Measurements from ENCODE around the gene CDH4.

The CDH4 gene

DNA sequence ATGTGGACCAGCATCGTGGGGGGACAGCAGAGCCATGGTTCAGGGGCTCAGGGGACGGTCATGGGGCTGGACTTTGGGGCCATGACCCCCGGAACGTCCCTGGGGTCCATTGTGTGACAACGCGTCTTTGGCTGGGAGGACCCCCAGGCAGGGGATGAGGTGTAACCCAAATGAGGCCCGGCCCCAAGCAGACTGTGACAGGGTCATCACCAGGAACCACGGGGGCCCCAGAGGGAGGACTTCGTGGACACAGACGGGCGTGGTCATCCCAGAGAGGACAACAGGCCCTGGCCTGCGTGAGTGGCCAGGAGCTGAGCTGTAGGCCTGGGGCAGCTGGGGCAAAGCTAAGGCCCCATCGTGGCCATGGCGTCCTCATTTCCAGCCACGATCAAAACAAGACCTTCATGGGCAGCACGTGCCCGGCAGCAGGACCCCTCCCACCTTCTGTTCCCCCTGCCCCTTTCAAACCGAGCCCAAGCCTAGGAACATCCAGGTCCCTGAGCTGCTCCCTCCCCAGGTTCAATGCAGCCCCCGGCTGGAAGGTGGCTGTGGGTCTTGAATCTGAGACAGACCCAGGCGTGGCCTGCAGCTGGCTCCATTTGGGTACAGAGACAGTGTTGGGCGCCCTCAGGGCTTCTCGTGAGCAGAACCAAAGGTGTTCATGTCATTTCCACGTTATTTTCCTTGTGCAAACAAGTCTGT is 625.9 kb downstream of the CDH4 start:
- Histone ChIP-seq H3K27ac (ENCODE audit: low read depth, low read length) (no peak overlapping the region), H3K27me3 (ENCODE audit: insufficient read depth, low read length) (no peaks in the 10 kb centered on the region), H3K4ac (ENCODE audit: low read depth, low read length) (no peak overlapping the region), H3K18ac (ENCODE audit: low read length) (no peak overlapping the region), H4K12ac (ENCODE audit: low read depth, low read length) (no peak overlapping the region), H2BK12ac (ENCODE audit: low read length) (no peak overlapping the region), H3K14ac (ENCODE audit: low read length) (no peak overlapping the region), H3K79me1 (ENCODE audit: low read length) (no peaks in the 10 kb centered on the region), H2AFZ (ENCODE audit: insufficient read depth, low read length, poor library complexity) (no peak overlapping the region), H3K79me2 (ENCODE audit: control insufficient read depth, insufficient read depth, low read length, poor library complexity) (no peaks in the 10 kb centered on the region), H3K4me1 (ENCODE audit: control insufficient read depth in 1 of 2, insufficient read depth in 2 of 2, low read length in 2 of 2) (no peaks in the 10 kb centered on the region), H4K8ac (ENCODE audit: low read depth, low read length) (no peak overlapping the region), H4K91ac (ENCODE audit: low read depth, low read length) (no peak overlapping the region), H3K9ac (ENCODE audit: low read length) (no peak overlapping the region), H3K23ac (ENCODE audit: low read length) (no peak overlapping the region), H3K4me2 (ENCODE audit: low read length) (no peak overlapping the region), H3K36me3 (ENCODE audit: control insufficient read depth in 1 of 2, insufficient read depth in 2 of 2, low read length in 2 of 2) (no peaks in the 10 kb centered on the region), H3K4me3 (ENCODE audit: low read depth, low read length) (no peak overlapping the region), H2BK120ac (ENCODE audit: insufficient read depth, low read length, poor library complexity) (no peak overlapping the region), H3K9me3 (ENCODE audit: insufficient read depth, low read depth, low read length) (peaks cover 3% of the 10 kb centered on the region), H2AK5ac (ENCODE audit: low read length) (no peak overlapping the region), H2BK5ac (ENCODE audit: low read depth, low read length, poor library complexity) (no peak overlapping the region)
- DNase-seq = no peak
- no CpG with 5 or more reads among the region's 23 CpGs for WGBS (ENCODE audit: extremely low coverage, insufficient coverage, insufficient read length)

GRCh38 chr20:61878478-61879302 is 626.6 kb downstream of the CDH4 start:
- no peak overlapping the region for H4K8ac ChIP-seq (ENCODE audit: low read depth, low read length)
- H2BK5ac ChIP-seq (ENCODE audit: low read depth, low read length, poor library complexity) = no peak overlapping the region
- H2AK5ac ChIP-seq (ENCODE audit: low read length) = no peak overlapping the region
- H3K9ac ChIP-seq (ENCODE audit: low read length) = no peak overlapping the region
- no peak overlapping the region for H3K4ac ChIP-seq (ENCODE audit: low read depth, low read length)
- H3K79me2 ChIP-seq (ENCODE audit: control insufficient read depth, insufficient read depth, low read length, poor library complexity) = no peaks in the 10 kb centered on the region
- no peak overlapping the region for H2BK12ac ChIP-seq (ENCODE audit: low read length)
- WGBS (ENCODE audit: extremely low coverage, insufficient coverage, insufficient read length) = no CpG with 5 or more reads among the region's 31 CpGs
- no peak overlapping the region for H4K91ac ChIP-seq (ENCODE audit: low read depth, low read length)
- H3K27me3 ChIP-seq (ENCODE audit: insufficient read depth, low read length) = no peaks in the 10 kb centered on the region
- DNase-seq = no peak
- no peaks in the 10 kb centered on the region for H3K4me1 ChIP-seq (ENCODE audit: control insufficient read depth in 1 of 2, insufficient read depth in 2 of 2, low read length in 2 of 2)
- H3K14ac ChIP-seq (ENCODE audit: low read length) = no peak overlapping the region
- no peaks in the 10 kb centered on the region for H3K79me1 ChIP-seq (ENCODE audit: low read length)
- H3K4me3 ChIP-seq (ENCODE audit: low read depth, low read length) = no peak overlapping the region
- no peak overlapping the region for H2BK120ac ChIP-seq (ENCODE audit: insufficient read depth, low read length, poor library complexity)
- no peak overlapping the region for H3K23ac ChIP-seq (ENCODE audit: low read length)
- no peak overlapping the region for H3K18ac ChIP-seq (ENCODE audit: low read length)
- H4K12ac ChIP-seq (ENCODE audit: low read depth, low read length) = no peak overlapping the region
- H3K36me3 ChIP-seq (ENCODE audit: control insufficient read depth in 1 of 2, insufficient read depth in 2 of 2, low read length in 2 of 2) = no peaks in the 10 kb centered on the region
- no peak overlapping the region for H3K27ac ChIP-seq (ENCODE audit: low read depth, low read length)
- no peak overlapping the region for H2AFZ ChIP-seq (ENCODE audit: insufficient read depth, low read length, poor library complexity)
- no peak overlapping the region for H3K4me2 ChIP-seq (ENCODE audit: low read length)
- H3K9me3 ChIP-seq (ENCODE audit: insufficient read depth, low read depth, low read length) = peaks cover 3% of the 10 kb centered on the region

GRCh38 chr20:61879303-61879620 is 627.2 kb downstream of the CDH4 start:
- H3K27me3 ChIP-seq (ENCODE audit: insufficient read depth, low read length) = no peaks in the 10 kb centered on the region
- no peak overlapping the region for H2BK12ac ChIP-seq (ENCODE audit: low read length)
- H3K4me3 ChIP-seq (ENCODE audit: low read depth, low read length) = no peak overlapping the region
- H2AFZ ChIP-seq (ENCODE audit: insufficient read depth, low read length, poor library complexity) = no peak overlapping the region
- no peaks in the 10 kb centered on the region for H3K79me1 ChIP-seq (ENCODE audit: low read length)
- H3K18ac ChIP-seq (ENCODE audit: low read length) = no peak overlapping the region
- H4K91ac ChIP-seq (ENCODE audit: low read depth, low read length) = no peak overlapping the region
- H3K79me2 ChIP-seq (ENCODE audit: control insufficient read depth, insufficient read depth, low read length, poor library complexity) = no peaks in the 10 kb centered on the region
- no peak overlapping the region for H3K23ac ChIP-seq (ENCODE audit: low read length)
- no peak overlapping the region for H3K4ac ChIP-seq (ENCODE audit: low read depth, low read length)
- H4K8ac ChIP-seq (ENCODE audit: low read depth, low read length) = no peak overlapping the region
- H3K14ac ChIP-seq (ENCODE audit: low read length) = no peak overlapping the region
- H2BK120ac ChIP-seq (ENCODE audit: insufficient read depth, low read length, poor library complexity) = no peak overlapping the region
- no peaks in the 10 kb centered on the region for H3K4me1 ChIP-seq (ENCODE audit: control insufficient read depth in 1 of 2, insufficient read depth in 2 of 2, low read length in 2 of 2)
- no peak overlapping the region for H2AK5ac ChIP-seq (ENCODE audit: low read length)
- H3K27ac ChIP-seq (ENCODE audit: low read depth, low read length) = no peak overlapping the region
- H3K9ac ChIP-seq (ENCODE audit: low read length) = no peak overlapping the region
- no peak overlapping the region for H2BK5ac ChIP-seq (ENCODE audit: low read depth, low read length, poor library complexity)
- peaks cover 3% of the 10 kb centered on the region for H3K9me3 ChIP-seq (ENCODE audit: insufficient read depth, low read depth, low read length)
- H3K36me3 ChIP-seq (ENCODE audit: control insufficient read depth in 1 of 2, insufficient read depth in 2 of 2, low read length in 2 of 2) = no peaks in the 10 kb centered on the region
- DNase-seq = no peak
- WGBS (ENCODE audit: extremely low coverage, insufficient coverage, insufficient read length) = no CpG with 5 or more reads among the region's 10 CpGs
- H3K4me2 ChIP-seq (ENCODE audit: low read length) = no peak overlapping the region
- H4K12ac ChIP-seq (ENCODE audit: low read depth, low read length) = no peak overlapping the region

DNA sequence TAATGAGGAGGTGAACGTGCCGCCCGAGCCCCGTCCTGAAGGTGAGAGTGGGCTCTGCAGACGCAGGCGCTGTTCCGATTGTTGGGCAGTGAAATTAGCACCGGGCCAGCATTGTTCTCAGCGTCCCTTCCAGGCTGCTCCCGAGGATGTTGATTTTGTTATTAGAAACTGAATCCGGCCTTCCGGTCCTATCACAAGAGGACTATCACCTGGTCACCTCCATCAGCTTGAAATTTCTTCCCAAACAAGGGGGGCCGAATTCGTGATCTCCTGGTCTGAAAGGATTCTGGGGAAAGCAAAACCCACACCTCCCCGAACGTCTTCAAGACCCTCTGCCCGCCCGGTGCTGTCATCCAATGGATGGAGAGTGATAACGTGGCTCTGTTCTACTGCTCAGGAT is 627.6 kb downstream of the CDH4 start:
- H3K79me2 ChIP-seq (ENCODE audit: control insufficient read depth, insufficient read depth, low read length, poor library complexity) = no peaks in the 10 kb centered on the region
- H2BK5ac ChIP-seq (ENCODE audit: low read depth, low read length, poor library complexity) = no peak overlapping the region
- peaks cover 3% of the 10 kb centered on the region for H3K9me3 ChIP-seq (ENCODE audit: insufficient read depth, low read depth, low read length)
- H3K23ac ChIP-seq (ENCODE audit: low read length) = no peak overlapping the region
- no peak overlapping the region for H3K4me2 ChIP-seq (ENCODE audit: low read length)
- WGBS (ENCODE audit: extremely low coverage, insufficient coverage, insufficient read length) = no CpG with 5 or more reads among the region's 19 CpGs
- H4K12ac ChIP-seq (ENCODE audit: low read depth, low read length) = no peak overlapping the region
- no peak for DNase-seq
- H3K27ac ChIP-seq (ENCODE audit: low read depth, low read length) = no peak overlapping the region
- no peaks in the 10 kb centered on the region for H3K4me1 ChIP-seq (ENCODE audit: control insufficient read depth in 1 of 2, insufficient read depth in 2 of 2, low read length in 2 of 2)
- H3K4me3 ChIP-seq (ENCODE audit: low read depth, low read length) = no peak overlapping the region
- no peaks in the 10 kb centered on the region for H3K27me3 ChIP-seq (ENCODE audit: insufficient read depth, low read length)
- no peak overlapping the region for H3K14ac ChIP-seq (ENCODE audit: low read length)
- no peaks in the 10 kb centered on the region for H3K36me3 ChIP-seq (ENCODE audit: control insufficient read depth in 1 of 2, insufficient read depth in 2 of 2, low read length in 2 of 2)
- H3K18ac ChIP-seq (ENCODE audit: low read length) = no peak overlapping the region
- no peak overlapping the region for H4K8ac ChIP-seq (ENCODE audit: low read depth, low read length)
- no peak overlapping the region for H2AFZ ChIP-seq (ENCODE audit: insufficient read depth, low read length, poor library complexity)
- H3K9ac ChIP-seq (ENCODE audit: low read length) = no peak overlapping the region
- H3K79me1 ChIP-seq (ENCODE audit: low read length) = no peaks in the 10 kb centered on the region
- H4K91ac ChIP-seq (ENCODE audit: low read depth, low read length) = no peak overlapping the region
- no peak overlapping the region for H2BK120ac ChIP-seq (ENCODE audit: insufficient read depth, low read length, poor library complexity)
- H2AK5ac ChIP-seq (ENCODE audit: low read length) = no peak overlapping the region
- H2BK12ac ChIP-seq (ENCODE audit: low read length) = no peak overlapping the region
- no peak overlapping the region for H3K4ac ChIP-seq (ENCODE audit: low read depth, low read length)
